Subcutaneous abdominal adipose tissue (tissue), 5 donors: ENCODE data around the gene GPR142.

Experiments
- H3K27ac ChIP-seq: one replicate; pipeline ENCODE4 v1.7.0; 2013; ENCODE audit warnings: low read depth, mild to moderate bottlenecking, inconsistent platforms, low read length, moderate library complexity
- H3K27me3 ChIP-seq, 5 donors: one replicate each; pipeline ENCODE4 v1.7.0; 2013; ENCODE audit warnings: low read length in 5 of 5, inconsistent platforms in 1 of 5; ENCODE audit not compliant: control insufficient read depth in 5 of 5, insufficient read depth in 4 of 5
- H3K36me3 ChIP-seq, 5 donors: one replicate each; pipeline ENCODE4 v1.7.0; 2013; ENCODE audit warnings: low read length in 5 of 5; ENCODE audit not compliant: control insufficient read depth in 5 of 5, insufficient read depth in 5 of 5
- H3K4me1 ChIP-seq, 5 donors: one replicate each; pipeline ENCODE4 v1.7.0; 2013; ENCODE audit warnings: low read length in 5 of 5, mild to moderate bottlenecking in 3 of 5, moderate library complexity in 1 of 5; ENCODE audit not compliant: control insufficient read depth in 5 of 5, insufficient read depth in 5 of 5
- H3K4me3 ChIP-seq, 5 donors: one replicate each; pipeline ENCODE4 v1.7.0; 2013; ENCODE audit warnings: low read length in 5 of 5, low read depth in 1 of 5
- H3K9ac ChIP-seq, 5 donors: one replicate each; pipeline ENCODE4 v1.7.0; 2013; ENCODE audit warnings: low read length in 5 of 5, mild to moderate bottlenecking in 4 of 5, moderate library complexity in 3 of 5
- H3K9me3 ChIP-seq, 5 donors: one replicate each; pipeline ENCODE4 v1.7.0; 2013; ENCODE audit warnings: low read length in 5 of 5; ENCODE audit not compliant: control insufficient read depth in 5 of 5
- donor health status: healthy.
- donor health status: healthy.
- donor health status: healthy.
- donor health status: healthy.
- donor health status: healthy.

GPR142 gene

DNA sequence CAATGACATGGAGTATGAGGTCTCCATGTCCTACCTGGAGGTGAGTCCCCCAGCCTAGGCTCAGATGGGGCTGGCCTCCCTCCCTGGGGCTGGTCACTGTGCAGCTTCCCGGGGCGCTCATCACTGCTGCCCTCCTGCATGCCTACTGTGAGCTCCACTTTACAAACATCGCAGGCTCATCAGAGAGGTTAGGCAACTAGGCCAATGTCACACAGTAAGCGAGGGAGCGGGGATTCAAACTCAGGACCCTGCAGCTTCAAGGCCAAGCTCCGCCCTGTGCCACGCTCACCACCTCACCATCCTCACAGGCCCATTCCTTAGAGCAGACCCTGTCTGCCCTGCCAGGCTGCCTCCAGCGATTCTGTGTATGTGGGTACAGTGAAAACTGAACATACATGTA is 24.2 kb upstream of the GPR142 start:
- H3K27me3 ChIP-seq = peaks cover 8 to 35% (median 33%) of the 10 kb centered on the region in 5 donors
- no peak overlapping the region for H3K9ac ChIP-seq
- H3K4me1 ChIP-seq = peaks cover 0 to 5% (median 0%) of the 10 kb centered on the region in 5 donors
- no peak overlapping the region for H3K27ac ChIP-seq
- H3K36me3 ChIP-seq = no peaks in the 10 kb centered on the region
- H3K4me3 ChIP-seq = no peak overlapping the region
- no peaks in the 10 kb centered on the region for H3K9me3 ChIP-seq

DNA sequence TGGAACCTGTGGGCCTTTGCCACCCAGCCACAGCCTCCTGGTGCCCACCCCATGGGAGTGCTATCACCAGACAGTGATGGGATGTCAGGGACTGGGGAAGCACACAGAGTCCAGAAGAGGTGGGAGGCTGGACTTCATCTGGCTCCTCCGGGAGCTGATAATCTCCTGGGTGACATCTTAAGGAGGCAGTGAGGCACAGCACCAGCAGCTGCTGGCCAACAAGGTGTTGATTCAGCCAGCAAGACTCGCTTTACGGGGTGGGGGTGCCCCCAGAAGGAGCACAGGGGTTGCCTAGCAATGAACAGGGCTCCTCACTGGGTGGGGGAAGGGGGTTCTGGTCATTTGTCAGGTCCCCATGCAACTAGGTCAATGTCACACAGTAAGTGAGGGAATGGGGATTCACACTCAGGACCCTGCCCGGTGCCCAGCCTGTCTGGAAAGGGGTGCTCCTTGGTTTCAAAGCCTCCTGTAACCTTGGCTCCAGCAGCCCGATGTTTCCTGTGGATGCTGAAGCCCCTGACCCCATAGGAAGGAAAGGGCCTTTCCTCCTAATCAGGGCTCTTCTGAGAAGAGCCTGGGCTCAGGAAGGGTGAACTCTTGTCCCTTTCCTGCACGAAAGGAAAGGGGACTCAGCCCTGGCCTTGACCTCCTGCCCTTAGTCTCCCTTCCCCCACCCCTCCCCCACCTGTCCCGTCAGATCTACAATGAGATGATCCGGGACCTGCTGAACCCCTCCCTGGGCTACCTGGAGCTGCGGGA is 23.6 kb upstream of the GPR142 start:
- no peaks in the 10 kb centered on the region for H3K36me3 ChIP-seq
- H3K9me3 ChIP-seq = no peaks in the 10 kb centered on the region
- peaks cover 0 to 5% (median 0%) of the 10 kb centered on the region in 5 donors for H3K4me1 ChIP-seq
- H3K27me3 ChIP-seq = peaks cover 4 to 35% (median 32%) of the 10 kb centered on the region in 5 donors
- H3K9ac ChIP-seq = no peak overlapping the region
- H3K27ac ChIP-seq = no peak overlapping the region
- no peak overlapping the region for H3K4me3 ChIP-seq

DNA sequence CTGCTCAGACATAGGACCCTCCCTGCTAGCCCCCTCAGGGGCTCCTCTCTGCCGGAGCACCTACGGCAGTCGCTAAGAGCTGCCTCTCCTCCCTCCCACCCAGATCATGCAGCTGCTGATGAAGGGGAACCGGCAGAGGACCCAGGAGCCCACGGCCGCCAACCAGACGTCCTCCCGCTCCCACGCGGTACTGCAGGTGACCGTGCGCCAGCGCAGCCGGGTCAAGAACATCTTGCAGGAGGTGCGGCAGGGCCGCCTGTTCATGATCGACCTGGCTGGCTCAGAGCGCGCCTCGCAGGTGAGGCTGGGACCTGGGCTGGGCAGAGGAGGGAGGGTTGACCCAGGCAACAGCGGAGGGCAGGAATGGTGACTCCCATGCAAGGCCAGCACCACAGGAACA is 22.6 kb upstream of the GPR142 start:
- Histone ChIP-seq H3K9me3 (no peaks in the 10 kb centered on the region), H3K36me3 (no peaks in the 10 kb centered on the region), H3K9ac (no peak overlapping the region), H3K4me3 (no peak overlapping the region), H3K27ac (no peak overlapping the region), H3K27me3 (peaks cover 9 to 35% (median 30%) of the 10 kb centered on the region in 5 donors), H3K4me1 (peaks cover 0 to 5% (median 0%) of the 10 kb centered on the region in 5 donors)

- no peak overlapping the region for H3K27ac ChIP-seq
- H3K9ac ChIP-seq = no peak overlapping the region
- no peak overlapping the region for H3K4me3 ChIP-seq
- no peaks in the 10 kb centered on the region for H3K9me3 ChIP-seq
- H3K36me3 ChIP-seq = no peaks in the 10 kb centered on the region
- peaks cover 16 to 33% (median 29%) of the 10 kb centered on the region in 5 donors for H3K27me3 ChIP-seq
- peaks cover 0 to 5% (median 0%) of the 10 kb centered on the region in 5 donors for H3K4me1 ChIP-seq
Observed at GRCh38 chr17:74345433-74346241, 21.7 kb upstream of the GPR142 start.

DNA sequence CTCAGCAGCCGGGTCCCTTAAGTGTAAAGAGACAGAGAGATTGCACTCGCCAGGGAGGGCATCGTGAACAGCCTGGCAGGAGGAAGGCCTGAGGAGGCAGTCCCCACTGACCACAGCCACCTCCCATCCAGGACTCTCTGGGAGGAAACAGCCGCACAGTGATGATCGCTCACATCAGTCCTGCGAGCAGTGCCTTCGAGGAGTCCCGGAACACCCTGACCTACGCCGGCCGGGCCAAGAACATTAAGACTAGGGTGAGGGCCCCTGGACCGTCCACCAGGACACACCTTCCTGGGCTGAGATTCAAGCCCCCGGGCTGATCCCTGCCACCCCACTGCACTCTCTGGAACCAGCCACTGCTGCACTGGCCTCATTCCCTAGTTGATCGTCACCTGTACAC is 19.7 kb upstream of the GPR142 start:
- peaks cover 33 to 45% (median 41%) of the 10 kb centered on the region in 5 donors for H3K27me3 ChIP-seq

GRCh38 chr17:74349120-74349519 is 18.2 kb upstream of the GPR142 start:
- Histone ChIP-seq H3K4me1 (no peaks in the 10 kb centered on the region), H3K27me3 (peaks cover 47 to 51% (median 49%) of the 10 kb centered on the region in 5 donors)

More for the DNA sequence above, 19.7 kb upstream of the GPR142 start:
- Histone ChIP-seq H3K27ac (no peak overlapping the region), H3K4me3 (no peak overlapping the region), H3K9me3 (no peaks in the 10 kb centered on the region), H3K36me3 (no peaks in the 10 kb centered on the region), H3K4me1 (peaks cover 0 to 5% (median 0%) of the 10 kb centered on the region in 5 donors), H3K9ac (no peak overlapping the region)

GRCh38 chr17:74350486-74350885 is 16.8 kb upstream of the GPR142 start:
- H3K4me3 ChIP-seq = no peak overlapping the region
- peaks cover 44 to 61% (median 56%) of the 10 kb centered on the region in 5 donors for H3K27me3 ChIP-seq
- H3K27ac ChIP-seq = no peak overlapping the region
- no peaks in the 10 kb centered on the region for H3K36me3 ChIP-seq
- H3K9me3 ChIP-seq = no peaks in the 10 kb centered on the region
- no peaks in the 10 kb centered on the region for H3K4me1 ChIP-seq
- no peak overlapping the region for H3K9ac ChIP-seq

More at GRCh38 chr17:74349120-74349519, 18.2 kb upstream of the GPR142 start:
- no peaks in the 10 kb centered on the region for H3K36me3 ChIP-seq
- no peak overlapping the region for H3K4me3 ChIP-seq
- H3K9me3 ChIP-seq = no peaks in the 10 kb centered on the region
- no peak overlapping the region for H3K27ac ChIP-seq
- no peak overlapping the region for H3K9ac ChIP-seq

GRCh38 chr17:74351552-74352210 is 15.6 kb upstream of the GPR142 start:
- Histone ChIP-seq H3K4me3 (no peak overlapping the region), H3K9ac (no peak overlapping the region), H3K9me3 (no peaks in the 10 kb centered on the region), H3K4me1 (peaks cover 0 to 3% (median 0%) of the 10 kb centered on the region in 5 donors), H3K36me3 (no peaks in the 10 kb centered on the region), H3K27ac (no peak overlapping the region), H3K27me3 (peaks cover 54 to 69% (median 63%) of the 10 kb centered on the region in 5 donors)

DNA sequence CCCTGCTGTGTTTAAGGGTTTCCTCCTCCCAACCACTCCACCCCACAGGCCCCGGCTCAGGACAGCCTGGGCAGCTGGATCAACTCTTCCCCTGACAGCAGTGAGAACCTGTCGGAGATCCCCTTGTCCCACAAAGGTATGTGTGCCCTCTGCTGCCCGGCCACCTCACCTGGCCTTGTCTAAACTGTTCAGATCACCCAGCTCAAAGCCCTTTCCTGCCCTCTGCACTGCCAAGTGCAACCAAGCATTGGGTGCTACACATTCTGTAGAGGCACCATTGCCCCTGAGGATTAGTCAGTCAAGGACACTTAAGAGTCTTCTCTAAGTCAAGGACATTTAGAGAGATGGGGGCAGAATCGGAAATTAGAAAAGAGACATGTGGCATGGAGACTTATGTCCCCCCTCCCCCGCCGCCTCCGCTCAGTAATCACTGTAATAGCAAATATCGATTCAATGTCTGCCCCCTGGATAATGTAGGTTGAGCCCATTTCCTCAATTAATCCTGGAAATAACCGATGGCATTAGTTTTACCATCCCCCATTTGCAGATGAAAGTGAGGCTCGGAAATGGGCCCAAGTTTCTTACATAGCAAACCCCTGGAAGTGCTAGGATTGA is 13.8 kb upstream of the GPR142 start:
- Histone ChIP-seq H3K27me3 (peaks cover 66 to 80% (median 76%) of the 10 kb centered on the region in 5 donors), H3K36me3 (no peaks in the 10 kb centered on the region), H3K4me1 (peaks cover 0 to 12% (median 8%) of the 10 kb centered on the region in 5 donors), H3K4me3 (no peak overlapping the region), H3K27ac (no peak overlapping the region), H3K9me3 (no peaks in the 10 kb centered on the region), H3K9ac (no peak overlapping the region)
